ENCODE data around the gene SLC25A24. TPM values are rescaled to one million over a fixed set of nuclear protein-coding genes. Genes with fewer than 3 reads are reported as not detected.

SLC25A24 gene
- total RNA-seq, 1 donor from 2014 or later = 39.8 TPM

GRCh38 chr1:108114033-108114599 is 86.0 kb downstream of the SLC25A24 start:
- no peak for TF ChIP-seq CTCF (IDR thresholded peaks at IDR 0.05; ENCODE audit: insufficient read depth, low read length, severe bottlenecking)
- DNase-seq (ENCODE audit: low read depth) (no peak), FAIRE-seq (no peak)
- Histone ChIP-seq H3K4me3 (ENCODE audit: low read depth, low read length) (no peak overlapping the region), H3K27me3 (ENCODE audit: control insufficient read depth, insufficient read depth, low read length) (no peaks in the 10 kb centered on the region), H3K36me3 (ENCODE audit: control insufficient read depth, insufficient read depth, low read length) (no peaks in the 10 kb centered on the region)

- FAIRE-seq (no peak), DNase-seq (ENCODE audit: low read depth) (peak; percentile 23)
- Histone ChIP-seq H3K4me3 (ENCODE audit: low read depth, low read length) (no peak overlapping the region), H3K36me3 (ENCODE audit: control insufficient read depth, insufficient read depth, low read length) (no peaks in the 10 kb centered on the region), H3K27me3 (ENCODE audit: control insufficient read depth, insufficient read depth, low read length) (no peaks in the 10 kb centered on the region)
- no peak for TF ChIP-seq CTCF (IDR thresholded peaks at IDR 0.05; ENCODE audit: insufficient read depth, low read length, severe bottlenecking)
Observed at GRCh38 chr1:108113496-108113895, 86.6 kb downstream of the SLC25A24 start.

DNA sequence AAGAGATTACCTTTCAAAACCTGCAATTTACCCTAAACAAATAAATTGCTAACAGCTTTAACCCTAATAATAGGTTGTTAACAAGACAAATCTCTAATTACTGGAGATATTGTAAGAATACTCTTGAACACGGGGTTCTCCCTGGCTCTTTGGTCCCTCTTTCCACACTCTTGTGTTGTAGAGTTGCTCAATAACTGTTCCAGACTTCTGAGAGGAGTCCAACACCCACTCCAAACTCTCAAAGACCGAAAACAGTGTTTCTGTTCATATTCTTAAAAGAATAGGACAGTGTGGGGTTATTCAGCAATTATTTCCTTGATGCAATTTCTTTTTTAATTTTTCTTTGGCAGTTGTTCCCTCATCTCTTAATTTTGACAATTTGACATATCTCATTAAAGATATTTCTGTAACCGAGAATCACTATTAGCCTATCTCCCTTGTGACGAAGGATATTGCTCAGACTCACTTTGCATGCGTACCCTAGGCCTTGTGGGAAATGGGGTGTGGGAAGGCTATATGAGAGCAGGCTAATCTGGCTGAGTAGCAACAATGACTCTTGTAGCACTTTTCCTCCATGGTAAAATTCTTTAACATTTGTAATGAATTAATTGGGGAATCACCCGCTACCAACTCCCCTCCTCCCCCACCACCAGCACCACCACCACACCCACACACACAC is 90.7 kb downstream of the SLC25A24 start:
- FAIRE-seq = no peak
- no peaks in the 10 kb centered on the region for H3K36me3 ChIP-seq (ENCODE audit: control insufficient read depth, insufficient read depth, low read length)
- no peak for TF ChIP-seq CTCF (IDR thresholded peaks at IDR 0.05; ENCODE audit: insufficient read depth, low read length, severe bottlenecking)

GRCh38 chr1:108108119-108108518 is 92.0 kb downstream of the SLC25A24 start:
- no peak for FAIRE-seq
- no peaks in the 10 kb centered on the region for H3K36me3 ChIP-seq (ENCODE audit: control insufficient read depth, insufficient read depth, low read length)

More for the DNA sequence above, 90.7 kb downstream of the SLC25A24 start:
- no peak for DNase-seq (ENCODE audit: low read depth)
- Histone ChIP-seq H3K4me3 (ENCODE audit: low read depth, low read length) (no peak overlapping the region), H3K27me3 (ENCODE audit: control insufficient read depth, insufficient read depth, low read length) (no peaks in the 10 kb centered on the region)

GRCh38 chr1:108107658-108108057 is 92.5 kb downstream of the SLC25A24 start:
- TF ChIP-seq CTCF (IDR thresholded peaks at IDR 0.05; ENCODE audit: insufficient read depth, low read length, severe bottlenecking) = no peak
- peak; percentile 58 for DNase-seq (ENCODE audit: low read depth)
- H3K27me3 ChIP-seq (ENCODE audit: control insufficient read depth, insufficient read depth, low read length) = no peaks in the 10 kb centered on the region
- H3K36me3 ChIP-seq (ENCODE audit: control insufficient read depth, insufficient read depth, low read length) = no peaks in the 10 kb centered on the region
- no peak for FAIRE-seq
- no peak overlapping the region for H3K4me3 ChIP-seq (ENCODE audit: low read depth, low read length)

More at GRCh38 chr1:108108119-108108518, 92.0 kb downstream of the SLC25A24 start:
- DNase-seq (ENCODE audit: low read depth) = no peak
- TF ChIP-seq CTCF (IDR thresholded peaks at IDR 0.05; ENCODE audit: insufficient read depth, low read length, severe bottlenecking) = no peak
- no peaks in the 10 kb centered on the region for H3K27me3 ChIP-seq (ENCODE audit: control insufficient read depth, insufficient read depth, low read length)
- H3K4me3 ChIP-seq (ENCODE audit: low read depth, low read length) = no peak overlapping the region
